Non-pigmented ciliary epithelial cell (primary cell): ENCODE results near the gene ARAP1.

Source experiments
- DNase-seq: peaks from one replicate; pipeline ENCODE4 v3.0.0-alpha.2; 2010; ENCODE audit warnings: low read depth

ARAP1 gene

DNA sequence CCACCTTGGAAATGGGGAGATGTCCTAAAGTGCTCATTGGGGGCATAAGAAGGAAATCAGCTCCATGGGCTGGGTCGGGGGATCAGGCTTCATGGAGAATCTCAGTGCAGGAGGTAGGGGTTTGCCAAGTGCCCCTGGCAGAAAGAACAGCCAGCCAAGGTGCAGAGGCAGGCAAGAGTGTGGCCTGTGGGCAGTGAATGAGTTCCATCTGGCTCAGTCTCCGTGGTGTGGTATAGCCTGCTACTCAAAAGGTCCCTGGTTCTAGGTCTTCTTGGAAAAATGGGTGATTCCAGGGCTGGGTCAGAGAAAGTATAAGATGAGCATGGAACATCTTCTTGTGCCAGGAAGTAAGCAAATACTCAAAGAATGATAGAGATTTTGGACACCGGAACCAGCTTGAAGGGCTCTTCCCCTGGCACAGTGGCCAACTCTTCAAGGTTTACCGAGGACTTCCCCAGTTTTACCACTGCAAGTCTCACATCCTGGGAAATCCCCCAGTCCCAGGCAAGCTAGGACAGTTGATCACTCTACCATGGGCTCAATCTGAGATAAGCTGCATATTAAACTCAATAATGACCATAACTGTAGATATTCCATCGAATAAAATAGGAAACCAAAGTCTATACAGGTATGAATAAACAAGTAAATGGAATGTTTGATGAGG, 10.6 kb upstream of the ARAP1 start:
- DNase-seq: no peak

DNA sequence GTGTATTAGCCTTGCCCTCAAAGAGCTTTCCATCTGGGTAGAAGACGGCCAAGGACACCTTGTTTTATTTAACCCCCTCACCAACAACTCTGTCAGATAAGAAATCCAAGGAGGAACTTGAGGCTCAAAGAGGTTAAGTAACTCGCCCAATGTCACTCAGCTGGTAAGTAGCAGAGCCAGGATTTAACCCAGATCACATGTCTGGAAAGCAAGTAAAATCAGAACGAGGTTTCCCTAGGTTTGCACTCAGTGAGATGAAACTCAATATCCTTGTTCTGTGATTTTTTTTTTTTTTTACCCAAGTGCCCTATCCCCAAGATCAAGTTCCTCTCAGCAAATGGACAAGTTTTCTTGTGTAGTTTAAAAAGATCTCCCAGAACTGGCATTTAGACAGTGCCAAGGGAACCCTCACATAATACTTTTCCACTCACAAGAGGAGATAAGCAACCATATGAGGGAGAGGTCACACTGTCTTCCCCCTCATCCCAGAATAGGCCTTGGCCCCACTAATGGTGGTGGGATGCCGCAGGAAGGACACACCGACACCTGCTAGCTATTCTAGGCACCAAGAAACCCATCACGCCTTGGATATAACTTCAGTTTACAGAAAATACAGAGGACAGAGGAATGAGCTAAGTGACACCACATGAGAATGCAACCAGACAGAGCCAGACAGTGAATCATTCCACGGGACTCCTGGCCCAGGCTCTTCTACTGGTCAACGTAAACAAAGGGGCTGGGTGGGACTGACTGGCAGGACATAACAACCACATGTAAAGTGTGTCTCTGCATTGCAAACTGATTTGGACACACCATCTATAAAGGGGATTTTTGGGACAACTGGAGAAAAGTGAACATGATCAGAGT, 8.6 kb upstream of the ARAP1 start:
- DNase-seq: peak; percentile 67

DNA sequence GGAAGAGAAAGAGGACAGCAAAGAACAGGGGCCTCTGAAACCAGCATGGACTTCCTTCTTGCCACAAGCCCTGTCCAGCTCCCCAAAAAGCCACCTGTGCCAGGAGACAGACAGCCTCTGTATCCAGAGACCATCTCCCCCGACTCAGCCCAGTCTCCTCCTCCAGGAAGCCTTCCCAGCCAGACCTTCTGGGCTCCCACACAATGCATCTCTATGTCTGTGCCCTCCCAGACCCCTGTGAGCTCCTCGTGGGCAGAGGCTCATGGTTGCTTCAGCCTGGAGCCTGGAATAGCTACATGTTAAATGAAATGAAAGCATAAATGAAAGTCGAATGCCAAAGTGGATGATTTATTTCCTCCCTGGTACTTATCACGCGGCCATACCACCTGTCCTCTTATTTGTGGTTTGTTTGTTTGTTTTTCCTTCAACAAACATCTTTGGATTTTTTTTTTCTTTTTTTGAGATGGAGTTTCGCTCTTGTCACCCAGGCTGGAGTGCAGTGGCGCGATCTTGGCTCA, 7.3 kb upstream of the ARAP1 start:
- DNase-seq: no peak

DNA sequence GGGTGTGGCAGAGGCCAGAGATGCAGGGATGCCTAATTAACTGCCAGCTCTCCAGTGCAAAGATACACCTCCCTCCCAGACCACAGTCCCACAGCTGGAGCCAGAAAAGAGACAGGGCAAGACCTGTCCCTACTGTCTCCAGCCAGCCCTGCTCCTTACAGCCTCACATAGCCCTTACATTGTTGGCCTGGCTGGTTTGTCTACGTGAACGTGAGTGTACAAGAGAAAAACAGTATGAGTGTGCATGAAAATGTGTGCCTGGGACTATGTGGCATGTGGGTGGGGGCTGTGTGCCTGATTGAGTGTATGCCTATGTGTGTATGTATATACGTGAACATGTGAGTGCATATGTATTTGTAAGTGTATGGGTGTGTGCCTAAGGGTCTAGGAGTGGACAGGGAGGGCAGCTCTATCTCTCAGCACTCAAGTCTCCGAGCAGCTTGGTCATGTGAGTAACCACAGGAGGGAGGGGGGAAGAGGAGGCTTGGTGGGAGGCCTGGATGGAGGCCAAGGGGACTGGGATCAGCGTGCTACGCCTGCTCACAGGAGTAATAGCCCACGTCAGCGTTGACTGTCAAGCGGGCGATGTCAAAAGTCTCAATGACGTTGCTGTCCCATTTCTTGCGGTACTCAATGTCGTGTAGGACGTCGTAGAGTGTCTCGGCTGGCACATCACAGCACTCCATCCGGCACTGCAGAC, 6.6 kb upstream of the ARAP1 start:
- peak; percentile 55 for DNase-seq

DNA sequence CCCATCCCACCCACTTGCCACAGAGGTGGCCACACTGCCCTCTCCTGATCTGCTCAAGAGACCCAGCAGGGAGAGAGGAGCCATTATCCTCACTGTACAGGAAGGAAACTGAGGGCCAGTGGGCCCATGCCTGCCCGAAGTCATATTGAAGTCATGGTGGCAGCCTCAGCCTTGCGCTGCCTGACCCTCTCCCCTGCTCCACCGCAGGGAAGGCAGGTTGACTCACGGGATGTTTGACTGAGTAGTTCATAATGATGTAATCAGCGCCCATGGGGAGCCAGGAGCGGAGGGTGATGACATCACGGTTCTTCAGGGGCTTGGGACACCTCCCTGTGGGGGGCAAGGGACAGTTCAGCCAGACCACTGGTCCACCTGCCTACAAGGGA, 6.1 kb upstream of the ARAP1 start:
- peak; percentile 48 for DNase-seq

DNA sequence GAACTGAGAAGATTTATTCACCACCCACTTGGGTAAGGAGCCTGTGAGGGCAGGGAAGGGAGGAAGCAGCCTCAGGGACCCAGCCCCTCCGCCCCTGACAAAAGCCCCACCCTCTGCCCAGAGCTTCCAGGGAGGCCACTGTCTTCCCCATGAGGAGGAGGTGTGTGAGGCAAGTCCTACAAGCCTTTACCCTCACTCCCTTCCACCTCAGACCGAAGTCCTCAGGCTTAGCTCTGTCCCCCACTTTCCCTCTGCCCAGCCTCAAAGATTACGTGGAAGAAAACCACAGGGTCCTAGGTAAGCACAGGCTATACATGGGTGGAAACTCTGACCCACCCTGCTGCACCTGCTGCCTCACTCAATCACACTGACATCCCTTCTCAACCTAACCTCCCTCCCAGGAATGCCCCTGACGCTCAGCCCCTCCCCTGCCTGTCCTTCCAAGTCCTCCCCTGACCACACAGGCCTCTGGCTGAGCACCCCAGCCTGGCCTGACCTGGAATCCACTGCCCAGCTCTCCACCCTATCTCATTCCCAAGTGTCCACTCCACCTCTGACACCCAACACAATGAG, 3.6 kb upstream of the ARAP1 start:
- DNase-seq: no peak

DNA sequence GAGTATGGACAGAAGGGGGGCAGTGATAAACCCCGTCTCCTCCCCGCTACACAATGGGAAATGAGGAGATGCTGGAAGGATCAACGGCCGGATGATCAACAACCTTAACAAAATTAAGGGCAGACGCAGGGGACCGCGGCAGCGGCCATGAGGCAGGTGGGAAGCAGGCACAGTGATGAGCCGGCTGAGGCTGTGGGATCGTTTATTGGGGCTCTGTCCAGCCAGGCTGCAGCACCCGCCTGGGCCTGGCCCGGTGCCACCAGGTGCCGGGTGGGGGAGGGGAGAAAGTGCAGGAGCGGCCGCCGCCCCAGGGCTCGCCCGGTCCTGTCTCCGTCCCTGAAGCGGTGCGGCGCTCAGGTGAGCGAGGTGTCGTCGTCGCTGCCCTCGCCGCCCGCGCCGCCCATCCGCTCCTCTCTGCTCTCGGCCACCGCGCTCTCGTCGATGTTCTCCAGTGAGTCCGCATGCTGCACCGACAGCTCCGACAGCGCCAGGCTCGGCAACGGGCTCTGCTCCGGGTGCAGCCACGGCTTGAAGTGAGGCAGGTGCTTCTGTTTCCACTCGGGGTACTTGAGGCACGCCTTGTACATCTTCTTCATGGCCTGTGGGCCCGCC, 2.4 kb upstream of the ARAP1 start:
- DNase-seq: no peak

DNA sequence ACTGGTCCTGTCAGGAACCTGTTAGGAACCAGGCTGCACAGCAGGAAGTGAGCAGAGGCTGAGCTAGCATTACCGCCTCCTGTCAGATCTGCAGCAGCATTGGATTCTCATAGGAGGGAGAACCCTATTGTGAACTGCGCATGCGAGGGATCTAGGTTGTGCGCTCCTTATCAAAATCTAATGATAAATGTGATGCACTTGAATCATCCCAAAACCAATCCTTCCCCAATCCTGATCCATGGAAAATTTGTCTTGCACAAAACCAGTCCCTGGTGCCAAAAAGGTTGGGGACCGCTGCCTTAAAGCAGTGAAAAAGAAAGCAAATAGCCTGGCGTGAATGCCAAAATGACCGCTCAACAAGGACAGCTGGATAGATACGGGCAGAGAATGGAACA, 1.9 kb upstream of the ARAP1 start:
- no peak for DNase-seq

DNA sequence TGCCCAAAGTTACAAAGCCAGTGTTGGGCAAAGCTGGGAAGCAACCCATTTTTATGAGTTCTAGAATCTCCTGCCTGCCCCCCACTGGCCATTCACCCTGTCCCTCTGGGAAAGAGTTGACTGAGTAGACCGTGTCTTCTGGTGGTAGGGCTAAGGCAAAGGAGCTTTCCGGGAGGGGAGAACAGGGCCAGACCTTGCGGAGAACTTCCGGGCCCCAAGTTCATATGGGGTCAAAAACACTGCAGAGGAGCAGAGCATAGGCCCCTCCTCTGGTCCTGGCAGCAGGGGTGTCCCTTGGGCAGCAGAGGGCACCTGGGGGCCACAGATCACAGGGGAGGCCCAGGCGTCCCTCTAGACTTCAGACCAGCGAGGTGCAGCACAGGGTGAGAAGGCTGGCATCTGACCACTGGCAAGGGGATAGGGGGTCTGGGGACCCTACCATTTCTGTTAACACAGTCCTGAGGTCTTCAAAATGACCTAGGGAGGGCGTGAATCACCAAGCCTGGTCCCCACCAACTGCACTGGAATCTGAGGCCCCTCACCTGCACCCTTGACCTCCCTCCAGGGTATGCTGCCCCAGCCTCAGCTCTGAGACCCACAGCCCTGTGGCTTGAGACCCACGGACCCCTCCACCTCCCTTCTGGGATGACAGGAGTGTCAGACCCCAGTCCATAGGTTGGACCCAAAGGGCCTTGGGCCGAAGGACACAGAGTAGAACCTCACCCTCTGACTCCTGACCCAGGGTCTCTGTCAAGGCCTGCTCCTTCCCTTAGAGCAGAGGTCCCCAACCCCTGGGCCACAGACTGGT, 1.3 kb upstream of the ARAP1 start:
- DNase-seq: no peak

DNA sequence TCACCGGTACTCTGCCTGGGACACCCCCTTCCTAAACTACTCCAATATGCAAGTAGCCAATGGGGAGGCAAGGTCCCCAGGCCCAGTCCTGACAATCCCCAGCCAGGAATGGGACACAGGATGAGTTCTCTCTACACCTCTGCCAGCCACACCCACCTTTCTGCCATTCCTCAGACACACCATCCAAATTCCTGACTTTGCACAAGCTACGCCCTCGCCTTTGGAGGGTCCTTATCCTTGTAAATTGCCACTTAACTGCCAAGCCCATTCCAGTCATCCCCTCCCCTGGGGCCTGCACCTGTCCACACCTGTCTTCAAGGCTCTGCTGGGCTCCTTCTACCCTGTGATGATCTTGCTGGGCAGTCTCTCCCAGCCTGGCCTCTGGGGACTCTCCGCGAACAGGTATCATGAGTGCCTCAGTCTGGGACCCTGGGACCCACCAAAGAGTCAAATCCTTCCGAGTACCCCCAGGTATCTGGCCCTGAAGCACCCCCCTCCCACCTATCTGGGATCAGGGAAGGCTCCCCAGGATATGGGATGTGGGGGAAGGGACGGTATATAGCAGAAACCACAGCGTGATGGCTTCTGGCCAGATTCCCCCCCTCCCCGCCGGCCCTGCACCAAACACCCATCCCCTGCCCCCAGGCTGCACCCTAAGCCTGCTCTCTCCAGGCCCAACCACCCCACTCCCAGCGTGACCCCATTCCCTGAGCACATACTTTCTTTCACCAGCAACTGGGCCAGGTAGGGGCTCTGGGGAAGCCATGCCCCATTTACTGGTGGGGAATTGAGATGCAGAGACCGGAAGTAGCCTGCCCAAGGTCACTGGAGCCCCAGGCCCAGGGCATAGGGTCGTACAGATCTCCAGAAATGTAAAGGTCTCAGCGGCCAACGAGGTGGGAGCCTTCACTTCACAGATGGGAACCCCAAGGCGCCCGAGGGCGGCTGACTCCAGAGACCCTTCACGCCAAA, 806 bp downstream of the ARAP1 start:
- DNase-seq: no peak

DNA sequence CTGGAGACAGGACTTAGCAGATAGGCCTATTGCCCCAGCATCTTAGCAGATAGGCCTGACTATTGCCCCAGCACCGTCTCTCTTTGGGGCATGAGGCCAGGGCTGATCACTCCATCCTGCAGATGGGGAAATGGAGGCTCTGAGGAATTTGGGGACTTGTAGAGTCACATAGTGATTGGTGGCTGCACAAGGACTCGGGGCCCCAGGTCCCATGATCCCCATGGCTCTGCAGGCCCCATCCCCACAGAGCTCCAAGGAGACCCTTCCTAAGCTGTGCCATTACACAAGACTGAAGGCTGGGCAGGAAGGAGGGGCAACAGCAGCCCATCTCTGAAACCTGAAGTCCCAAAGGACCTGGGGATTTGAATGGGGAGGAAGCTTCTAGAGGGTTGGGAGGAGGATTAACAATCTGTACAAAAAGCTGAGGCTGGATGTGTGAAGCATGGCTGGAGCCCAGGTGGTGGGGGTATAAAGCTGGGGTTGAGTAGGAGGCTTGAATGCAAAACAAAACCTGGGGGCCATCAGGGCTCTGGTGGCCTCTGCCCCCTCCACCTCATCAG, 1.6 kb downstream of the ARAP1 start:
- DNase-seq: no peak

DNA sequence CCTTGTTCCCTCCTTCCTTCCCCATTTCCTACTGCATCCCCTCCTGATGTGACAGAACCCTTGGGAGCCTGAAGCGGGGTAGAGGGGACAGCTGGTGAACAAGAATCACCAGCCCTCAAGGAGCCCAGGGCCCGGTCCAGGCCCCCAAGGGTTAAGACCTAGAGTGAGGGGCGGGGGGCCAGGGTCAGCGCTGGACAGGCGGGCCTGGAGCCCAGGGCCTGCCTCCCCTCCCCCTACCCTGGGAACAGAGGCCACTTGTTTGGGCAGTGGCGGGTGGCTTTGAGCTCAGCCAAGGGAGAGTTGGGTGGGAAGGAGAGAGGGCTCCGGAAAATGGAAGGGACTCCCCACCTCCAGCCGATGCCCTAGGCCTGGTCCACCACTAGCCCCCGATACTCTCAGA, 2.1 kb downstream of the ARAP1 start:
- no peak for DNase-seq

DNA sequence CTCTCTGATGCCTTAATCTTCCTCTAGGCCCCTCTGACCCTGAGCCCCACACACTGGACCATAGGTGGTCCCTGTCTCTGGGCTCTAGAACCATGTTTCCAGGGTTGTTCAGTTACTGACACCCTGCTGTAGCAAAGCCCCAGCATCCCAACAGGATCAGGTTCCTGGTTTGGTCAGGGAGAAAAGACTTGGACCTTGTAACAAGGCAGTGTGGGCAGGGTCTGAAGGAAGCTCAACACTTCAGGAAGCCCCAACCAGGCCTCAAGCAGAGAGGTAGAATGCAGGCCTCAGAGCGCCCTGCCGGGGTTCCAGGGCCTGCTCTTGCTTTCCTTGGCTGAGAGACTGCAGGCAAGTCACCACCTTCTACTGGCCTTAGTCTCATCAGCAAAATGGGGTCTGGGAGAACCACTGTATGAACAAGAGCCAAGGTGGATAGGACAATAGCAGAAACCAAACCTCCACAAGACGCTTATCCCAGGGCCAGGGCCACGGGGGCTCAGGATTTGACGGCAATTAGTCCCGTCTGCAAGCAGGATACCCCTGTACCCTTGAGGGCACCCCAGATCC, 4.8 kb downstream of the ARAP1 start:
- DNase-seq: no peak

DNA sequence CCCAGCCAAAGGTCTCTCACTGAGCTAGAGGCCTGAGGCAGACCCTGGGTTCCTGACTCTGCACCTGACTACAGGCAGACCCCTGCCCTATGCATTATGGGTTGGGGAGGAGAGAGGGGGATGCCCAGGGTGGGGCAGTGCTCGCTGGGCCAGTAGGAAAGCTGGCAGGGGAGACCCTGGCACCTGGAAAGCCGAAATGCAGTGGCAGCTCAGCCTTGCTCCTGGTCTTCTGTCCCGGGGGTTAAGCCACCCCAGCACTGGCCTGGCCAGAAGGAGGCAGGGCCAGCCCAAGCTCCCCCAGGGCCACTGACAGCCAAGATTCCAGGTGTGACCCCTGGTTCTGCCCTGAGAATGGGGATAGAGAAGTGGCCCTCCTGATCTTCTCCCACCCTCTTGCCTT, 5.4 kb downstream of the ARAP1 start:
- DNase-seq: no peak

DNA sequence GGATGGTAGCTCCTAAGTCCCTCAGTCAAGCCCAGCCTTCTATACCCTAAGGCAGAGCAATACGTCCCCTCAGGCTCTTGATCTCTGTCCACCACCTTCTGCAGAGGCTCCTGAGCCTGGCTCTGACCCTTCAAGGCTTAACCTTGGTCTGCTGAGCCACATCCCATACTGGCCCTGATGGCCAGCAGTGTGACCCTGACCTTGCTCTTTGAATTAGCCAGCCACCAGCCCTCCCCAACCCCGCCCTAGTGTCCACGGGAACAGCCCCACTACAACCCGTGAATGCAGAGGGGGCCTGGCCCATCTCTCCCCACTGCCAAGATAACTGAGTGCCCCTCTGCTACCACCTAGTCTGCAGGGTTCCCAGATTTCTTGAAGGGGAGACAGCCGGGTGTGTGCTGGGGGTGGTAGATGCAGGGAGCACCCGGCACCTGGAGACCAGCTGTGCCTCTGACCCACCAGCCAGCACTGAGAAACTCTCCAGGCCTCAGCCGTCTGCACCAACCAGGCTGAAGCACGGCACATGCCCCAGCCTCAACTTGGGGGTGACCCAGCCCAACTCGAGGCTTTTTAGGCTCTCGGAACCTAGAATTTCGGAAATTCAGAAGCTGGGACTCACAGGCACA, 6.2 kb downstream of the ARAP1 start:
- no peak for DNase-seq

DNA sequence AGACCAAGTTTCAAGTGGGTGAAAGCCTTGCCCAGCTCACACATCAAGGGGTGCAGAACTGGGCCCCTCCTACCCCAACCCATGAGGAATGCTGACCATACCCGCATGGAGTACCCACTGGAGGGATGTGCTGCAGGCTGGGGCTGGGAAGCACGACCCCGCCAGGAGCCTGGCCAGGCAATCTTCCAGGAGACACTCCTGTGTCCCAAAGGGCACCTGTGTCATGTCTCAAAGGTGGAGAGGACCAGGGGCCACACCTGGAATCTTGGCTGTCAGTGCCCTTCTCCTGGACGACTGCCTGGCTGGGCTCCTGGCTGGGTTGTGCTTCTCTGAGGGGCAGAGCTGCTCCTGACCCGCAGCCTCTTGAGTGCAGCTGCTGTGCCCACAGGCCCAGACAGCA, 6.7 kb downstream of the ARAP1 start:
- DNase-seq: no peak

DNA sequence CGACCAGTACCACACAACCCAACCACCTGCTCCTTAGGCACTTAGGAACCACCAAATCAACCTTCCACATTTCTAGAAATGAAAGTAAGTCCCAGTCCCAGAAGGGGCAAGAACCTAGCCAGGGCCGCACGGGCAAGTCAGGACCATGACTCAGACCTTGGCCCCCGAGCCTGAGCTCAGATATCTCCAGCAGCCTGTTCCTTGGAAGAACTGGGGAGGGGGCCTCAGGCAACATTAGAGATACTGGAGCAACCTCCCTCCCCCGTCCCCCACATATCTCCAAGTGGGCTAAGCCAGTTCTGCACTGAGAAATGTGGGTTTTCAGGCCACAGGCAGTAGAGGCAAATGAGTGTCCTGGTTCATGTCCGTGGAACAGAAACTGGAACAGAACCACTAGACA, 7.7 kb downstream of the ARAP1 start:
- no peak for DNase-seq

DNA sequence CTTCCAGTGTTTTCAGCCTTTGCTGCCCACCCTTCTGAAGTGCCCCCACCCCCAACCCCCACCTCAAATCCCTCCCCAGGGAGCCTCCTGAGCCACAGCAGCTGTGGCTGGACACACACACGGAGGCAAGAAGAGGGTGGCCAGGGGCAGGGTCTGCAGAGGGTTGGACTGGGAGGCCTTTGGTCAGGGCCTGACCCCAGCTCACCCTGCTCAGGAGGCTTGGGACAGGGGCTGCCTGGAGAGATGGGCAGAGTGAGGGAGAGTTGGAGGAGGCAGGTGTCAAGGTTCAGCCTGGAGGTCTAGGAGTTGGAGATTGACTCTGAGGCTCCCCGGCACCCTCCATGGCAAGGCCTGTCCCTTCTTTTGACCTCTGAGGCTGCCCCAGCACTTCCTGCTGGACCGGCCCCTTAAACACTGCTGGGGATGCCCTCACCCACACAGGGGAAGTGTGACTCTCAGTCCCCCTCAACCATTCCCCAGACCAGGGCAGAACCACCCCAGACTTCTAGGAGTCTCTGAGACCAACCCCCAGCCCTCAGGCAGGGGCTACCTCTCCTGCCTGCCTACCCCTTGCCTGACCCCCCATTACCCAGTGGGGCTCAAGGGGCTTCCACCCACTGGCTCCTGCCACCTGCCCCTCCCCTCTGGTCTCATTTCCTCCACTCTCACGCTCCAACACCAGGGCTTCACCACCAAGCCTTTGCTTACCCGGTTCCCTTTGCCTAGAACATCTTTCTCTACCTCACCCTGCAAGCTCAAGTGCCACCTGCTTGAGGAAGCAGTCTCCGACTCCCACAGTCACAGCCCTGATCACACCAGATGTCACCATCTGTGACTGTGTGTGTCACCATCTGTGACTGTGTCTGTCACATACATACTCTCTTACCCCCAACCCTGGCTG, 8.6 kb downstream of the ARAP1 start:
- DNase-seq: no peak
